H9 (cell line): Measurements from ENCODE around the gene HAPLN2. TPM values are rescaled to one million over a fixed set of nuclear protein-coding genes. Genes with fewer than 3 reads are reported as not detected.

ENCODE experiments used
- DNase-seq: peaks from one replicate; pipeline ENCODE4 v3.0.0-alpha.2; 2017
- H2AFZ ChIP-seq: one replicate; pipeline ENCODE4 v1.6.1; 2013; ENCODE audit warnings: mild to moderate bottlenecking, low read length, control low read depth, moderate library complexity
- H2AK5ac ChIP-seq: 2 replicates; pipeline ENCODE4 v1.6.1; 2013; ENCODE audit warnings: low read length, control low read depth, mixed read lengths; ENCODE audit not compliant: insufficient read length
- H2BK120ac ChIP-seq: one replicate; pipeline ENCODE4 v1.6.1; 2013; ENCODE audit warnings: low read depth, mild to moderate bottlenecking, low read length, control low read depth, inconsistent platforms; ENCODE audit not compliant: poor library complexity, severe bottlenecking
- H2BK12ac ChIP-seq: 2 replicates; pipeline ENCODE4 v1.6.1; 2013; ENCODE audit warnings: low read length, control low read depth, mixed read lengths, low read depth; ENCODE audit not compliant: insufficient read length
- H2BK15ac ChIP-seq: 2 replicates; pipeline ENCODE4 v1.6.1; 2013; ENCODE audit warnings: low read depth, low read length, control low read depth
- H2BK20ac ChIP-seq: one replicate; pipeline ENCODE4 v1.6.1; 2013; ENCODE audit warnings: low read depth, mild to moderate bottlenecking, low read length, control low read depth, inconsistent platforms; ENCODE audit not compliant: poor library complexity, severe bottlenecking
- H2BK5ac ChIP-seq: 2 replicates; pipeline ENCODE4 v1.6.1; 2013; ENCODE audit warnings: low read length, control low read depth, mixed read lengths; ENCODE audit not compliant: insufficient read length
- H3K14ac ChIP-seq: 2 replicates; pipeline ENCODE4 v1.6.1; 2013; ENCODE audit warnings: low read length, control low read depth; ENCODE audit not compliant: insufficient read depth
- H3K18ac ChIP-seq: 2 replicates; pipeline ENCODE4 v1.6.1; 2013; ENCODE audit warnings: low read depth, mild to moderate bottlenecking, mixed read lengths, low read length, control low read depth; ENCODE audit not compliant: insufficient read length
- H3K23ac ChIP-seq: 2 replicates; pipeline ENCODE4 v1.6.1; 2013; ENCODE audit warnings: low read length, control low read depth, mixed read lengths, low read depth; ENCODE audit not compliant: insufficient read length
- H3K23me2 ChIP-seq: 2 replicates; pipeline ENCODE4 v1.6.1; 2013; ENCODE audit warnings: low read depth, mild to moderate bottlenecking, mixed read lengths, low read length, control low read depth; ENCODE audit not compliant: insufficient read length, poor library complexity, severe bottlenecking
- H3K27ac ChIP-seq: 2 replicates; pipeline ENCODE4 v1.5.1; 2013; ENCODE audit warnings: low read length, control low read depth, mixed read lengths, low read depth; ENCODE audit not compliant: insufficient read length
- H3K27me3 ChIP-seq: 2 replicates; pipeline ENCODE4 v1.6.1; 2013; ENCODE audit warnings: low read length, control low read depth, inconsistent platforms; ENCODE audit not compliant: insufficient read depth
- H3K4ac ChIP-seq: 2 replicates; pipeline ENCODE4 v1.6.1; 2013; ENCODE audit warnings: low read depth, mild to moderate bottlenecking, control low read depth, inconsistent platforms, low read length, moderate library complexity
- H3K4me1 ChIP-seq: 2 replicates; pipeline ENCODE4 v1.6.1; 2013; ENCODE audit warnings: low read length, control low read depth, inconsistent platforms; ENCODE audit not compliant: insufficient read depth
- H3K4me2 ChIP-seq: 2 replicates; pipeline ENCODE4 v1.6.1; 2013; ENCODE audit warnings: low read length, control low read depth, mixed read lengths; ENCODE audit not compliant: insufficient read length, insufficient read depth
- H3K56ac ChIP-seq: 2 replicates; pipeline ENCODE4 v1.6.1; 2013; ENCODE audit warnings: low read depth, mild to moderate bottlenecking, mixed read lengths, low read length, control low read depth; ENCODE audit not compliant: insufficient read length
- H3K79me1 ChIP-seq: 2 replicates; pipeline ENCODE4 v1.6.1; 2013; ENCODE audit warnings: low read depth, mild to moderate bottlenecking, moderate library complexity, low read length, control low read depth, inconsistent platforms; ENCODE audit not compliant: insufficient read depth, poor library complexity, severe bottlenecking
- H3K79me2 ChIP-seq: 2 replicates; pipeline ENCODE4 v1.6.1; 2013; ENCODE audit warnings: low read length, control low read depth, inconsistent platforms; ENCODE audit not compliant: insufficient read depth
- H3K9ac ChIP-seq: 2 replicates; pipeline ENCODE4 v1.6.1; 2013; ENCODE audit warnings: low read length, control low read depth, mixed read lengths; ENCODE audit not compliant: insufficient read length; ENCODE audit errors: extremely low read depth
- H3K9me3 ChIP-seq: one replicate; pipeline ENCODE4 v1.6.1; 2013; ENCODE audit warnings: low read depth, low read length, inconsistent platforms; ENCODE audit not compliant: control insufficient read depth
- H3T11ph ChIP-seq: one replicate; pipeline ENCODE4 v1.6.1; 2013; ENCODE audit warnings: mild to moderate bottlenecking, low read length, control low read depth, inconsistent platforms
- H4K20me1 ChIP-seq: one replicate; pipeline ENCODE4 v1.6.1; 2013; ENCODE audit not compliant: control insufficient read depth, insufficient read length, insufficient read depth
- H4K5ac ChIP-seq: 2 replicates; pipeline ENCODE4 v1.6.1; 2013; ENCODE audit warnings: low read depth, mild to moderate bottlenecking, mixed read lengths, low read length, control low read depth; ENCODE audit not compliant: insufficient read length
- H4K8ac ChIP-seq: replicated peaks from 2 replicates; pipeline ENCODE4 v1.6.1; 2013; ENCODE audit warnings: low read length, control low read depth, mixed read lengths, low read depth; ENCODE audit not compliant: insufficient read length
- H4K91ac ChIP-seq: 2 replicates; pipeline ENCODE4 v1.6.1; 2013; ENCODE audit warnings: low read depth, mild to moderate bottlenecking, moderate library complexity, mixed read lengths, low read length, control low read depth; ENCODE audit not compliant: insufficient read length
- H3K27ac Mint-ChIP-seq, 3 experiments: 2 replicates in 2 of 3; 3 replicates in 1 of 3; pipeline ENCODE4 v1.8.0; 2020 to 2021; ENCODE audit warnings: mixed read lengths in 3 of 3, mild to moderate bottlenecking in 1 of 3, moderate library complexity in 1 of 3
- H3K27me3 Mint-ChIP-seq: 2 replicates; pipeline ENCODE4 v1.8.0; 2021; ENCODE audit warnings: low read depth, mild to moderate bottlenecking, moderate library complexity, mixed read lengths
- H3K36me3 Mint-ChIP-seq, 3 experiments: 2 replicates in 2 of 3; 3 replicates in 1 of 3; pipeline ENCODE4 v1.8.0; 2020 to 2021; ENCODE audit warnings: low read depth in 3 of 3, mixed read lengths in 3 of 3; ENCODE audit not compliant: insufficient read depth in 1 of 3
- H3K4me1 Mint-ChIP-seq, 2 experiments: 2 replicates each; pipeline ENCODE4 v1.8.0; 2020; ENCODE audit warnings: mixed read lengths in 2 of 2
- H3K4me3 Mint-ChIP-seq, 2 experiments: 2 replicates in 1 of 2; 3 replicates in 1 of 2; pipeline ENCODE4 v1.8.0; 2020 to 2021; ENCODE audit warnings: mild to moderate bottlenecking in 2 of 2, mixed read lengths in 2 of 2, moderate library complexity in 1 of 2
- H3K9me3 Mint-ChIP-seq, 2 experiments: 2 replicates in 1 of 2; 3 replicates in 1 of 2; pipeline ENCODE4 v1.8.0; 2020; ENCODE audit warnings: mild to moderate bottlenecking in 2 of 2, mixed read lengths in 2 of 2, moderate library complexity in 1 of 2
- CTCF ChIP-seq: fragments of 200-600 bp; sonication (generic); conservative IDR thresholded peaks from 3 replicates; pipeline ENCODE4 v1.8.0; 2021; ENCODE audit warnings: antibody characterized with exemption, mild to moderate bottlenecking
- WGBS: extraction: QIAGEN DNeasy Blood & Tissue Kit; methylation state at CpG from one replicate; pipeline ENCODE4 v1.1.7; 2013; ENCODE audit warnings: missing lambda C conversion rate, low lambda C conversion rate, mixed read lengths; ENCODE audit not compliant: insufficient read length; ENCODE audit errors: extremely low coverage; 5-methylcytosine and 5-hydroxymethylcytosine counted together
- total RNA-seq: library from RNA; stranded (reverse); gene quantifications from 2 replicates; pipeline ENCODE4 v1.2.1, GENCODE V29; 2021

HAPLN2 gene
- total RNA-seq, 1 experiment from 2014 or later, result 0.46 TPM

DNA sequence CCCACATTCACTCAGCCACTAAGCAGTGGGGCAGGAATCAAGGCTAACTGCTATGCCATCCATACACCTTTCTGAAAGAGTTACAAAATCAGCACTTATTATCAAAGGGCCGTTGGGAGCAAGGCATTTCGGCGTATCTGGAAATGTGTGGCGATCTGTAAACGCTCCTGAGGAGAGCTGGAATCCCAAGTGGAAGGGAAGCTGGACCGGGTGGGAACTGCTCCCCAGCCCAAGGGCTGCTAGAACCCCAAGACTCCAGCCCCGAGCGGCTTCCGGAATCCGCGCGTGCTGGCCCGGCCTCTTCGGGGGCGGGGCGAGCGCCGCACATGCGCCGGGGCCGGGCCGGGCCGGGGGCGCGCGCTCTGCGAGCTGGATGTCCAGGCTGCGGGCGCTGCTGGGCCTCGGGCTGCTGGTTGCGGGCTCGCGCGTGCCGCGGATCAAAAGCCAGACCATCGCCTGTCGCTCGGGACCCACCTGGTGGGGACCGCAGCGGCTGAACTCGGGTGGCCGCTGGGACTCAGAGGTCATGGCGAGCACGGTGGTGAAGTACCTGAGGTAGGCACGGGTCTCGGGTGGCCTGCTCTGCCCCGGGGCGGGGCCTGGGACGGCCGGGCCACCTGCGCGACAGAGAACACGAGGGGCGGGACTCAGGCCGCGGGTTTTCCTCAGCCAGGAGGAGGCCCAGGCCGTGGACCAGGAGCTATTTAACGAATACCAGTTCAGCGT, 27.6 kb upstream of the HAPLN2 start, which contains the start of gene NAXE:
TSS of gene NAXE (plus strand) at position 345 of the 726 bp plus-strand sequence. CDS start at position 374, 29 bp downstream.
- peak within 1 kb of the TSS; percentile 71 for H2AFZ ChIP-seq
- no peak within 1 kb of the TSS for H4K91ac ChIP-seq
- peak within 1 kb of the TSS; percentile 20 for H3K27ac ChIP-seq
- no peak within 1 kb of the TSS for H2BK20ac ChIP-seq
- no peaks in the 10 kb centered on the region for H3K9me3 ChIP-seq
- H3T11ph ChIP-seq, result no peak within 1 kb of the TSS
- no peaks in the 10 kb centered on the region for H3K4me1 ChIP-seq
- no peak within 1 kb of the TSS for H3K56ac ChIP-seq
- H3K4ac ChIP-seq, result no peak within 1 kb of the TSS
- H3K23ac ChIP-seq, result no peak within 1 kb of the TSS
- H3K27me3 ChIP-seq, result no peaks in the 10 kb centered on the region
- DNase-seq, result peak; percentile 81
- H3K4me2 ChIP-seq, result peak within 1 kb of the TSS; percentile 74
- peak within 1 kb of the TSS; percentile 63 for H3K9ac ChIP-seq
- no peaks in the 10 kb centered on the region for H3K79me2 ChIP-seq
- no peak within 1 kb of the TSS for H4K8ac ChIP-seq
- H4K5ac ChIP-seq, result no peak within 1 kb of the TSS
- no peak within 1 kb of the TSS for H2BK15ac ChIP-seq
- H3K4me1 Mint-ChIP-seq, result peaks cover 16 to 17% of the 10 kb centered on the region in 2 experiments
- no peak within 1 kb of the TSS for H2BK120ac ChIP-seq
- no CpG with 5 or more reads among the region's 60 CpGs for WGBS
- peaks cover 16 to 43% (median 32%) of the 10 kb centered on the region in 3 experiments; a peak in 6 of 7 replicates for H3K36me3 Mint-ChIP-seq
- no peaks in the 10 kb centered on the region for H3K9me3 Mint-ChIP-seq
- peak within 1 kb of the TSS; percentile 80 to 95 (median 94) for H3K27ac Mint-ChIP-seq
- H2BK12ac ChIP-seq, result no peak within 1 kb of the TSS
- no peak within 1 kb of the TSS for H2AK5ac ChIP-seq
- H2BK5ac ChIP-seq, result no peak within 1 kb of the TSS
- peaks cover 3% of the 10 kb centered on the region for H3K23me2 ChIP-seq
- no peak within 1 kb of the TSS for H3K18ac ChIP-seq
- H3K79me1 ChIP-seq, result no peaks in the 10 kb centered on the region
- no peaks in the 10 kb centered on the region for H3K27me3 Mint-ChIP-seq
- peak within 1 kb of the TSS; percentile 79 to 88 for H3K4me3 Mint-ChIP-seq
- peaks cover 2% of the 10 kb centered on the region for H4K20me1 ChIP-seq
- peak within 1 kb of the TSS; percentile 82 for H3K14ac ChIP-seq
- no peak for TF ChIP-seq CTCF
